GM19043 (cell line): ENCODE data around the gene PLXNA4.

Experiments
- ATAC-seq: cut with Tn5 transposase; IDR thresholded peaks from one replicate; pipeline ENCODE4 v1.9.1; 2021; ENCODE audit warnings: low read depth; ENCODE audit not compliant: unreplicated experiment

Gene PLXNA4

GRCh38 chr7:132112657-132113056, 463.6 kb downstream of the PLXNA4 start:
- no peak for ATAC-seq

GRCh38 chr7:132112106-132112505, 464.2 kb downstream of the PLXNA4 start:
- ATAC-seq = no peak

- ATAC-seq = no peak
These were observed 465.6 kb downstream of the PLXNA4 start for GRCh38 chr7:132110692-132111091.

DNA sequence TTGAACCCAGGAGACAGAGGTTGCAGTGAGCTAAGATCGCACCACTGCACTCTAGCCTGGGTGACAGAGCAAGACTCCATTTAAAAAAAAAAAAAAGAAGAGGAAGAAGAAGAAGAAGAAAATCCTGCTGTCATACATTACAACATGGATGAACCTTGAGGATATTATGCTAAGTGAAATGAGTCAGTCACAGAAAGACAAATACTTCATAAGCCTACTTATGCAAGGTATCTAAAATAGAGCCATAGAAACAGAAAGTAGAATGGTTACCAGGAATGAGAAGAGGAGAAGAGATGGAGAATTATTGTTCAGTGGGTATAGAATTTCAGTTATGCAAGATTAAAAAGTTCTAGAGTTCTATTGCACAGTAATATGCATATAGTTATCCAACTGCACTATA, 466.5 kb downstream of the PLXNA4 start:
- ATAC-seq = no peak

GRCh38 chr7:132108563-132108962, 467.7 kb downstream of the PLXNA4 start:
- ATAC-seq = no peak

GRCh38 chr7:132106491-132106890, 469.8 kb downstream of the PLXNA4 start:
- no peak for ATAC-seq

DNA sequence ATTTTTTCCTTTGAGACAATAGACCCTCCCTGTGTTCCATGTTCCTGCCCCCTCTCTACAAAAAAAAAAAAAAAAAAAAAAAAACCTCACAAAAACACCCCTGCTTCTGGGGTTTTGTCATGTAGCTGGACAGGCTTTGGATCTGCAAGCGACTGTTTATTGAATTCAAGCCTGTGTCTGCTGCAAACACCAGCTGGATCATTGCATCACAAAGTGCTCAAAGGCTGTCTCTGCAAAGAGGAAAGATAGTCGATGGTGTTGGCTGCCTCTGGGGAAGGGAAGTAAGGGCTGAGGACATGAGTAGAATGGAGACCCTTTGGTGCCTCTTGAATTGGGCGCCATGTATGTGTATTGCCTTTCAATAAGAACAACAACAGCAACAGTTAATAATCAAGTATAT, 471.2 kb downstream of the PLXNA4 start:
- ATAC-seq = no peak

GRCh38 chr7:132103718-132104117, 472.6 kb downstream of the PLXNA4 start:
- ATAC-seq = no peak

GRCh38 chr7:132102942-132103341, 473.3 kb downstream of the PLXNA4 start:
- no peak for ATAC-seq

DNA sequence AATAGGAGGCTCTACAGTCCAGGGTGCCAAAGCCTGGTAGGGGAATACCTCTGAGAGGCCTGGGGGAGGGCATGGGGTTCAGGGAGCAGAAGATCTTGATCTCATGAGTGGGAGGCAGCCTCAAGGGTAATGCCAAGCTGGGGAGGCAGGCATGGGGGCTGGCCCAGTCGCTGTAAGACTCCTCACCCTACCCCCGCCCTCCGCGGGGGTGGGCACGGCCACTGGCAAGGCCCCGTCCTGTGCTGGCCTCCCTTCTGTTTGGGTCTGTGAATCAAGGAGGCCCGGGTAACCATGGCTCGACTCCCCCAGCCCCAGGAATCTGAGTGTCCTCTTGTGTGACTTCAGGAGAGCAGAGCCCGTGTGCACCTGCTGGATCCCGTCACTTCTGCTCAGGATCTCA, 473.9 kb downstream of the PLXNA4 start:
- ATAC-seq = no peak

DNA sequence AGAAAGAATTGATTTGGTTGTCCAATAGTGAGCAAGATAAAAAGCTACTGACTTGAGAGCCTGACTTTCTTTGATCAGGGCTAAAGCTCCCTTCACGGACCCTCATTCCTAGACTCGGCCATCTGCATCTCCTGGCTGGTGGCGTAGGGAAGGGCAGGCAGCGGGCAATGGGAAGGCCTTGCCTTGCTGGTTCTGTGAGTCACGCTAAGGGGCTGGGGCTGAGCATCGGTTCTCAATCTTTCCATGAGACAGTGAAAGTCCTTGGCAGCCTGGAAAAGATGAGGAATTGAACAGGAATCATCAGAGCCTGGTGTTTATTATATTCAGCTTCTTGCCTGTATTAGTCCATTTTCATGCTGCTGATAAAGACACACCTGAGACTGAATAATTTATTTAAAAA, 475.3 kb downstream of the PLXNA4 start:
- no peak for ATAC-seq

DNA sequence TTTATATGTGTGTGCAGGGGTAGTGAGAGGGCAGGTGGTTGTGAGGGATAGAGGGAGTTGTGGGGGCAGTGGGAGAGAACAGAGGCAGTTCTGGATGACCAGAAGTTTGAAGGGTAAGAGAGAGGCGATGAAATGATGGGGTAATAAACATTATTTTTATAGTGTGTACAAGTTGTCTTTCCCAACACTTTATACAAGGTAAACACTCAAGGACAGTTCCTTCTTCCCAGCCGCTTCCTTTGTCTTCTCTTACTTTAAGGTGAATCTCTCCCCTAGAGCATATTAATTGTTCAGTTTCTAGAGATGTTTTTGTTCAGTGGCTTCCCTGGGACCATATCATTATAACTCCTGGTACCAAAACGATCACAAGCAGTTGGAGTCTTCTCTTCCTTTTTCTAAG, 475.8 kb downstream of the PLXNA4 start:
- no peak for ATAC-seq

GRCh38 chr7:132099163-132099562, 477.1 kb downstream of the PLXNA4 start:
- no peak for ATAC-seq

DNA sequence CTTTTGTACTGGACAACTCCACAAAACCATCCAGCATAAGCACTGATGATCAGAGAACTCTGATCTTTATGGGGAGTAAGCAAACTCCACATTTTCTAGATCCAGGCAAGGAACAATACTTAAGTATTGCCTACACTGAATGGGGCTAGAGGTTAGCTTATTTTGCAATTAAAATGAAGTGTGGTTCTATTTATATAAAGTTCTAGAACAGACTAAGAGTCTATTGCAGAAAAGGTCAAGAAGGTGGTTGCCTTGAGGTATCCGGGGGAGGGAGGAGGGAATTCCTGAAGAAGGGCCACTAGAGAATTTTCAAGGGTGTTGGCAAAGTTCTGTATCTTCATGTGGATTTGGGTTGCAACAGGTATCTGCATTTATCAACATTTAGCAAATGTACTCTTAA, 477.9 kb downstream of the PLXNA4 start:
- no peak for ATAC-seq

DNA sequence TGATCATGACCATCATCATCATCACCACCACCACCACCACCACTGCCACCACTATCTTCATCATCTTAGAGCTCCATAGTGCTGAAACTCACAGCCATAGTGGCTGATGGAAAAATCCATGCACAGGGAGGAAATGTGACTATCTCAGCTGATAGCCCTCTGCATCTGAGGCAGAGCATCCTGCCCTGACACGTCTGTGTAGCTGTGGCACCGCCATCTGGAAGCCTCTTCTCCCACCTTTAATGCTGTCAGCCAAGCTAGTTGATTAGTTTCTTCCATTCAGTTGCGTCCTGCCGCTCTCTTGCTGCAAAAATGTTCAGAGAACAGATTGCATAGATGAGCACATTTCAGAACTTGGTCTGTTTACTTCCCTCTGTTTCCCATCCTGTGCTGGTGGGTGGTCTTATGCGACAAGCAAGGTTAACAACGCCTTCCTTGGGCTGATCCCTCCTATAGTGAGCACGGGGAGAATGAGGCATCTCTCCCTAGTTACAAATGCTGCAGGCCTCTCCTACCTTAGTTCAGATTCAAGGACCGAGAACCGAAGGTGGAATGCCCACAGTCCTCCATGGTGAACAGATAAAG, 478.6 kb downstream of the PLXNA4 start:
- ATAC-seq = no peak

DNA sequence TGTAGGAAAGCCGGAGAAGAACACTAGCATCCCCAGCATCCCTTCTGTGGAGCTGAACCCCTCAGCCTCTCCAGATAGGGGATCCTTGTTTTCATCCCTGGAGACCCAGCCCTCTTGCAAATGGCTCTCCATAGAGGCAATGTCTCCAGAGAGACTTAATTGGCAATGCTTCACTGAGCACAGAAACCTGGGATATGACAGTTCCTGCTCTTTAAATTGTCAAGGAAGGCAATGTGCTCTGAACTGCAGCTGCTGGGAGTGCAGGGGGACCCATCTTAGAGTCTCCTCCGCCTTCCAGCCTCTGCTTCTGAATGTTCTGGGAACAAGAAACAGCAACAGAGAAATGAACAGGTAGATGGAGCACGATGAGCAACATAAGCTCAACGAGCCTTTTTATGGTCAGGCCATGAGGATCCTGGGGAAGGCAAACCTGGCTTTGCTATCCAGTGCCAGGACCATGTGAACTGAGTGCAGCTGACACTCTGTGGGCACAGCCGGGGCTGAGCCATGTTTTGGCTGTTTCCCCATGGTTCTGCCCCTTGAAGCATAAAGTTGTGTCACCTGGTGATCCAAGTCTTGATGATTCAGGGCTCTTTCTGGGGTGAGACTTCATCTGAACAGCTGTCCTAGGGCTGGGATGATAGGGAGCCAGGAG, 481.0 kb downstream of the PLXNA4 start:
- no peak for ATAC-seq

DNA sequence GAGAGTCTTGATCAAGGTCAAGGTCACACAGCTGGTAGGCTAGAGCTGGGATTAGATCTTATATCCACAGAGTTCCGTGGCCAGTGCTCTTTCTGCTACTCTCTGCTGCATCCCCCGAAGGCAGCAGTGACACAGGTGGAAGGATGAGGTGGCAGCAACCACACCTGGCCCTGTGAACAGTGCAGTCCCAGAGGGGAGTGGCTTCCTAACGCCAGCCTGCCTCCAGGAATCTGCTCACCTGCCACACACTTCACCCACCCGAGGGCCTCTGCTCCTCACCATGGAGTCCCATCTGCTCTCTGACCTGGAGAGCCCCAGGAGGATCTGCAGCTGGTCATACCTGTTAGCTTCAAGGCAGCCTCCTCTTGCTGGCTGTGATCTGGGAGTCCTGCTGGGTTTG, 484.2 kb downstream of the PLXNA4 start:
- no peak for ATAC-seq

DNA sequence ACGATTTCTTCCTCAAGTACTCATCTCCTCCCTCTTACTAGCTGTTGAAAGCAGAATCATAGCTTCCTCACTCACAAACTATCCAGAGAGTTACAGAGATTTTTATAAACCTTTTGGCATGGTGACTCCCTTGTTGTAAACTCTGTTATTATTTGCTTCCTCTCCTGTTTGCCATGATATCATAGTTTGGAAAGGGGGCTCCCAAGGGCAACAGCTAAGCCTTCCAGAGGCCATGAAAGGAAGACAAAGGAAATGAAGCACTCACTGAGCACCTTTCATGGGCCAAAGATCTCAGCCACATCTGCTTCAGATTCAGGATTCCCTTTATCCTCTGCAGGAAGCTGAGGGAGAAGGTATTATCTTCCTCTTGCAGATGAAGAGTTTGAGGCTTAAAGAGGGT, 484.6 kb downstream of the PLXNA4 start:
- no peak for ATAC-seq

GRCh38 chr7:132090444-132090843, 485.8 kb downstream of the PLXNA4 start:
- no peak for ATAC-seq

GRCh38 chr7:132089356-132089755, 486.9 kb downstream of the PLXNA4 start:
- ATAC-seq = no peak

- ATAC-seq = no peak
These were observed 488.8 kb downstream of the PLXNA4 start for GRCh38 chr7:132087421-132087820.

DNA sequence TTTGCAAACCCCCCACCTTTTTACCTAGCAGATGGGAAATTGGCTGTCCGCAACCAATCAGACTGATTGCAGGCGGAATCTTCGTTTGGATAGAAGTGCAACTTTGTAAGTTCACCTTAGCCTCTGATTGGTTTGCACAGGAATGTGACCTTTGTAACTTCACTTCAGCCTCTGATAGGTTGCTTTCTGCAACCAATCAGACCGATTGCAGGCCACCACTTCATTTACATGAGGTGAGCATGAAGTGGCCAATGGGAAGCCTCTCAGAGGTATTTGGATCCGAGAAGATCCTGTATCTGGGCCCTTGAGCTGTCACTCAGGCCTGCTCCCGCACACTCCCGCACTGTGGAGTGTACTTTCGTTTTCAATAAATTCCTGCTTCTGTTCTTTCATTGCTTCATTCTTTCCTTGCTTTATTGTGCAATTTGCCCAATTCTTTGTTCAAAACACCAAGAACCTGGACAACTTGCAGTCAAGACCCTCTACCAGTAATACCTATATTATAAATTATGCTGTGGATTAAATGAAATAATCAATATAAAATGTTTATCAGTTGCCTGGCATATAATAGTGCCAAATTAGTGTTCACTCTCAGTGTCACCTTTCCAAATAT, 491.4 kb downstream of the PLXNA4 start:
- ATAC-seq = no peak
